ENCODE results near the gene SCN1A. TPM values are rescaled to one million over a fixed set of nuclear protein-coding genes. Genes with fewer than 3 reads are reported as not detected.

The SCN1A gene
- under 0.01 and 0.07 TPM in 2 replicates for total RNA-seq
- not detected in 2 replicates for polyA plus RNA-seq

DNA sequence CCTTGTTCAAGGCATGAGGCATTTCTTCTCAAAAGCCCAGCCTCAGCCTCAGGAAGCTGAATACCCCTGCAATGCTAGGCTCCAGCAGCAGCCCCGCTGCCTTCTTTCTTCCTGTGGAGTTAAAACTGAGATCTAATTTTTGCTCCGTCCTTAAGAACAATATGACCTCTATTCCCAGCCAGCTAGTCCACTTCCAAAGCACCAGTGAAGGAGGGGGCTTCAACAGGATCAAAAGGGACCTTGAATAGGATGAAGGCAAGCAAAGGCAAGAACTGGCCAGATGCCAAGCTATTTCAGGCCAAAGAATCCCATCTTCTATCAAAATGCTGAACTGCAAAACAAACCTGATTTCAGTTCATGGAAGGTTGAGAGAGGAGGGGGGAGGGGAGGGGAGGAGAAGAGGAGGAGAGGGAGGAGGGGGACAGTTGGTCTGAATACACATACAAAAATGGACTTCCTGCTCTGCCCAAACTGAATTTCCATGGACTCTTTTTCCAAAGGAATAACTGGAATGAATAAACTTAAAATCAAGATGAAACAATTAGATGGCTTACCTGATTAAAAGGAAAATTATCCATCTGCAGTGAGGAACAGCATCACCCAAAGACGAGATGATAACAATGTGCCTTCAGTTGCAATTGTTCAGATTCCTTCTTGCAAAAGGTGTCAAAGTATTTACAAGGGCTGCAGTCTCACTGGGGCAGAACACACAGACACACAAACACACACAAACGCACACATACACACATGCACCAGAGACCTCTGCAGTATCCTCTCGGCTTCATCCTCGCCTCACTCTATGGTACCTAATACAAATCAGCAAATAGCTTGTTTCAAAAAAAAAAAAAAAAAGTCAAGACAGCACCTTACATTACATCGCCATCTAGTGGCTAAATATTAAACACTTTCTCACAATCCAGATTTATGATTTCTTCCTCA is at the start of gene SCN1A:
Gene SCN1A, minus strand, starts transcription at position 804 of the 939 bp plus-strand sequence. CDS start 54,399 bp downstream, outside the sequence.
- Histone ChIP-seq H3K4me3 (no peak within 1 kb of the TSS), H3K27me3 (peaks cover 2% of the 10 kb centered on the region), H3K36me3 (no peaks in the 10 kb centered on the region), H3K27ac (no peak within 1 kb of the TSS), H3K9me3 (ENCODE audit: low read depth) (no peaks in the 10 kb centered on the region), H3K4me1 (ENCODE audit: low read depth) (peaks cover 6% of the 10 kb centered on the region)
- TF ChIP-seq CTCF (IDR thresholded peaks at IDR 0.05; ENCODE audit: low read depth, low read length), result peak; percentile 47
- peak; percentile 50 to 62 for DNase-seq (ENCODE audit: low read depth in 1 of 2, low spot score in 1 of 2)

- no peak overlapping the region for H3K27ac ChIP-seq
- no peaks in the 10 kb centered on the region for H3K36me3 ChIP-seq
- H3K4me1 ChIP-seq (ENCODE audit: low read depth), result no peaks in the 10 kb centered on the region
- no peak for DNase-seq (ENCODE audit: low read depth in 1 of 2, low spot score in 1 of 2)
- H3K9me3 ChIP-seq (ENCODE audit: low read depth), result no peaks in the 10 kb centered on the region
- H3K4me3 ChIP-seq, result no peak overlapping the region
- no peak for TF ChIP-seq CTCF (IDR thresholded peaks at IDR 0.05; ENCODE audit: low read depth, low read length)
- H3K27me3 ChIP-seq, result no peaks in the 10 kb centered on the region
Measured at GRCh38 chr2:166173263-166173662, 45.4 kb upstream of the SCN1A start.

DNA sequence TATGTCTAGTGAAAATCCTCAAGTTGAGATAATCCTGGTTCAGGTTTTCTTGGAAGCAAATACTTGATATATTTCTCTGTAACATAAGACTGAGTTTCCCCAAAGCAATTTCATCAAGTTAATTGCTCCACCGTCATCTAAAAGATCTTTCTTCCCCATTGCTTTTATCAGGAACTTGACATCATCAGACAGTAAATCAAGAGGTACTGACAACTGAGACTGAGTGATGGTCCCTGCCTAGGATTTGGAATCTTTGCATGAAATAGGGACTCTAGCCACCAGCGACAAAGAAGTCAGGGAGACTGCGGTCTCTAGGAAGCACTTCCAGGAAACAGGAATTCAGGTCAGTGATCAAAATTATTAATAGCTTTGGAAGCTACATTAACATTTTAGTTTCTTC is 43.4 kb upstream of the SCN1A start:
- H3K36me3 ChIP-seq, result no peaks in the 10 kb centered on the region
- no peaks in the 10 kb centered on the region for H3K9me3 ChIP-seq (ENCODE audit: low read depth)
- DNase-seq (ENCODE audit: low read depth in 1 of 2, low spot score in 1 of 2), result no peak

GRCh38 chr2:166170356-166170755 is 42.5 kb upstream of the SCN1A start:
- Histone ChIP-seq H3K4me3 (no peak overlapping the region), H3K27me3 (no peaks in the 10 kb centered on the region), H3K4me1 (ENCODE audit: low read depth) (no peaks in the 10 kb centered on the region), H3K36me3 (no peaks in the 10 kb centered on the region), H3K9me3 (ENCODE audit: low read depth) (no peaks in the 10 kb centered on the region), H3K27ac (no peak overlapping the region)
- DNase-seq (ENCODE audit: low read depth in 1 of 2, low spot score in 1 of 2), result peak in 1 of 2 donors; percentile 56
- TF ChIP-seq CTCF (IDR thresholded peaks at IDR 0.05; ENCODE audit: low read depth, low read length), result no peak

More for the DNA sequence above, 43.4 kb upstream of the SCN1A start:
- no peak overlapping the region for H3K27ac ChIP-seq
- H3K4me1 ChIP-seq (ENCODE audit: low read depth), result no peaks in the 10 kb centered on the region
- no peak for TF ChIP-seq CTCF (IDR thresholded peaks at IDR 0.05; ENCODE audit: low read depth, low read length)
- no peaks in the 10 kb centered on the region for H3K27me3 ChIP-seq
- H3K4me3 ChIP-seq, result no peak overlapping the region

DNA sequence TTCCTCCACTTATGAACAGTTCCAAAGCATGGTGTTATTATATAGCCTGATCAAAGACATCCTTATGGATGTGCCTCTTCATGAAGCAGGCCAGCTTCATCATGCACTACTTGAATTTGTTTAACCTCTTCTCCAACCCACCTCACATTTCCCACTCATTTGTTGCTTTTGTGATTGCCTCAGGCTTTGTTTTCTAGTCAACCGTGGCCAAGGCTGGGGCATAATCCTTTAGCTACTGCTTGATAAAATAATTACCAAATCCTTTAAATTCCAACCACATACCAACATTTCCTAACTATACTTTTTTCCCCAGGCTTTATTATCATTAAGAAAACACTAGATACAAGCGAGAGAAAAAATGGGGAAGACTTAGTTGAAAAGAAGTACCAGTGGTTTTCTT is 39.6 kb upstream of the SCN1A start:
- Histone ChIP-seq H3K27me3 (no peaks in the 10 kb centered on the region), H3K36me3 (no peaks in the 10 kb centered on the region), H3K4me1 (ENCODE audit: low read depth) (no peaks in the 10 kb centered on the region), H3K27ac (no peak overlapping the region), H3K4me3 (no peak overlapping the region), H3K9me3 (ENCODE audit: low read depth) (no peaks in the 10 kb centered on the region)
- peak in 1 of 2 donors; percentile 65 for DNase-seq (ENCODE audit: low read depth in 1 of 2, low spot score in 1 of 2)
- no peak for TF ChIP-seq CTCF (IDR thresholded peaks at IDR 0.05; ENCODE audit: low read depth, low read length)
